HL-60 (cell line): ENCODE results near the gene EPB41L3.

ENCODE experiments used
- CTCF ChIP-seq: IDR thresholded peaks from one replicate; pipeline ENCODE4 v1.5.1; 2011; ENCODE audit warnings: low read length, control low read depth, inconsistent platforms; ENCODE audit not compliant: insufficient read depth
- GABPA ChIP-seq: IDR thresholded peaks from 2 replicates; pipeline ENCODE4 v1.6.1; 2012; ENCODE audit warnings: low read depth
- TF ChIP-seq, protein P1 (sequence below): IDR thresholded peaks from 2 replicates; pipeline ENCODE4 v1.6.1; 2012; ENCODE audit warnings: low read depth; ENCODE audit not compliant: insufficient replicate concordance

DNA sequence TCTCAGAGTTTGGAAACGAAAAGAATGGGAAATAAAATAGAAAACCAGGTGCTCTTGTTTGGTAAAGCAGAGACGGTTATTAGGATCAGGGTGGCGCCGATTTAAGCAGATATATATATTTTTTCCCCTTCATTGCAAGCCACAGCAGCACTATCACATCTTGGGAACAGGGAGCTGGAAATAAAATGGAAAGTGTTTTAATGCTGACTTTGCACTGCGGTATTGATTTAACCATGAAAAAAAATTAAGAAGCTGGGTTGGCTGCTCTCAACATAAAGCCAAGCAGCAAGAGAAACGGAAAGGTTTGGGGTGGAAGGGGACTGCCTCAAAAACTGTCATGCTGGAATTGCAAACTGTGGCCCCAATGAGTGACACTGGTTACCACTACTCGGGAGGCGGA is 145.5 kb downstream of the EPB41L3 start:
- no peak for TF ChIP-seq CTCF
- TF ChIP-seq, protein P1, sequence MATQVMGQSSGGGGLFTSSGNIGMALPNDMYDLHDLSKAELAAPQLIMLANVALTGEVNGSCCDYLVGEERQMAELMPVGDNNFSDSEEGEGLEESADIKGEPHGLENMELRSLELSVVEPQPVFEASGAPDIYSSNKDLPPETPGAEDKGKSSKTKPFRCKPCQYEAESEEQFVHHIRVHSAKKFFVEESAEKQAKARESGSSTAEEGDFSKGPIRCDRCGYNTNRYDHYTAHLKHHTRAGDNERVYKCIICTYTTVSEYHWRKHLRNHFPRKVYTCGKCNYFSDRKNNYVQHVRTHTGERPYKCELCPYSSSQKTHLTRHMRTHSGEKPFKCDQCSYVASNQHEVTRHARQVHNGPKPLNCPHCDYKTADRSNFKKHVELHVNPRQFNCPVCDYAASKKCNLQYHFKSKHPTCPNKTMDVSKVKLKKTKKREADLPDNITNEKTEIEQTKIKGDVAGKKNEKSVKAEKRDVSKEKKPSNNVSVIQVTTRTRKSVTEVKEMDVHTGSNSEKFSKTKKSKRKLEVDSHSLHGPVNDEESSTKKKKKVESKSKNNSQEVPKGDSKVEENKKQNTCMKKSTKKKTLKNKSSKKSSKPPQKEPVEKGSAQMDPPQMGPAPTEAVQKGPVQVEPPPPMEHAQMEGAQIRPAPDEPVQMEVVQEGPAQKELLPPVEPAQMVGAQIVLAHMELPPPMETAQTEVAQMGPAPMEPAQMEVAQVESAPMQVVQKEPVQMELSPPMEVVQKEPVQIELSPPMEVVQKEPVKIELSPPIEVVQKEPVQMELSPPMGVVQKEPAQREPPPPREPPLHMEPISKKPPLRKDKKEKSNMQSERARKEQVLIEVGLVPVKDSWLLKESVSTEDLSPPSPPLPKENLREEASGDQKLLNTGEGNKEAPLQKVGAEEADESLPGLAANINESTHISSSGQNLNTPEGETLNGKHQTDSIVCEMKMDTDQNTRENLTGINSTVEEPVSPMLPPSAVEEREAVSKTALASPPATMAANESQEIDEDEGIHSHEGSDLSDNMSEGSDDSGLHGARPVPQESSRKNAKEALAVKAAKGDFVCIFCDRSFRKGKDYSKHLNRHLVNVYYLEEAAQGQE: no peak
- TF ChIP-seq GABPA: no peak
